ENCODE measurements around the gene MLPH.

- TF ChIP-seq EZH2 (IDR thresholded peaks at IDR 0.05; ENCODE audit: borderline replicate concordance, low read depth, low read length, severe bottlenecking): no peak
- TF ChIP-seq CTCF (IDR thresholded peaks at IDR 0.05; ENCODE audit: borderline replicate concordance, extremely low read depth, low read length, poor library complexity, severe bottlenecking): no peak
Measured at GRCh38 chr2:237541243-237541642, 54.2 kb downstream of the MLPH start.

All from DND-41 (cell line).